ENCODE measurements around the gene NFATC1. TPM values are rescaled to one million over a fixed set of nuclear protein-coding genes. Genes with fewer than 3 reads are reported as not detected.
A peak's percentile ranks its signal among the peaks of the same experiment; 100 is the strongest.

NFATC1 gene
- total RNA-seq, 1 donor from 2014 or later, result 80.3 TPM

DNA sequence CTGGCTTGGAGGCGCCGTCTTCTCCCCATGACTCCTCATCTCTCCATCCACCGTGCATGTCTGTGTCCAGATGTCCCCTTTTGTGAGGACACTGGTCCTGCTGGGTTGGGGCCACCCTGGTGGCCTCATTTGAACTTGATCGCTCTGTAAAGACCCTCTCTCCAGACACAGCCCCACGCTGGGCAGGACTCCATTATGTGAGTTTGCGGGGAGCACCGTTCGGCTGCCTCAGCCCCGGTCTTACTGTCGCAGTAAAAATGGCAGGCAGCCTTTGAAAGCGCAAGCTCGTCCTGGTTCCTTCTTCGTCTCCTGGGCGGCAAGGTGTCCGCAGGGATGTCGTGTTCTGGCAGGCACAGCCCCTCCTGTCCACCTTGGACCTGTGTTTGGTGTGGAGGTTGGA lies 17.7 kb downstream of the NFATC1 start:
- intact Hi-C loops (cut with DNase I), result no loop called here
- ATAC-seq (no peak), DNase-seq (ENCODE audit: low spot score) (no peak)

DNA sequence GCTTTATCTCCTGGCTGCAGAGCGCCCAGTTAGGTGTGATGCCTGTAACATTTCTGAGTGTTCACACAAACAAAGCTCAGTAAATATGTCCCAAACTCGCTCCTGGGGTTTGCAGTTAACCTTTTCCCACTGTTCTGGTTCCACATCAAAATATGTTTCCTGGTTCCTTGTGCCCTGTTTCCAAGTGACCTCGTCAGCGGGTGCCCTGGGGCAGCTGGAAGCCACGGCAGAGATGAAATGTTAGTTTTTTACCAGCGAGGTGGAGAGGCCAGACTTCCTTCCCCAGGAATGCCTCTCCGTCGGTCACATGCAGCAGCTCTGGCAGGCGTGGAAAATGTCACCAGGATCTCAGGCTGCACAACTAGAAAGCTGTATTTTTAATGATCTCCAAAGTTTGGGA lies 18.2 kb downstream of the NFATC1 start:
- intact Hi-C loops (cut with DNase I), result no loop called here
- no peak for ATAC-seq
- DNase-seq (ENCODE audit: low spot score), result no peak

DNA sequence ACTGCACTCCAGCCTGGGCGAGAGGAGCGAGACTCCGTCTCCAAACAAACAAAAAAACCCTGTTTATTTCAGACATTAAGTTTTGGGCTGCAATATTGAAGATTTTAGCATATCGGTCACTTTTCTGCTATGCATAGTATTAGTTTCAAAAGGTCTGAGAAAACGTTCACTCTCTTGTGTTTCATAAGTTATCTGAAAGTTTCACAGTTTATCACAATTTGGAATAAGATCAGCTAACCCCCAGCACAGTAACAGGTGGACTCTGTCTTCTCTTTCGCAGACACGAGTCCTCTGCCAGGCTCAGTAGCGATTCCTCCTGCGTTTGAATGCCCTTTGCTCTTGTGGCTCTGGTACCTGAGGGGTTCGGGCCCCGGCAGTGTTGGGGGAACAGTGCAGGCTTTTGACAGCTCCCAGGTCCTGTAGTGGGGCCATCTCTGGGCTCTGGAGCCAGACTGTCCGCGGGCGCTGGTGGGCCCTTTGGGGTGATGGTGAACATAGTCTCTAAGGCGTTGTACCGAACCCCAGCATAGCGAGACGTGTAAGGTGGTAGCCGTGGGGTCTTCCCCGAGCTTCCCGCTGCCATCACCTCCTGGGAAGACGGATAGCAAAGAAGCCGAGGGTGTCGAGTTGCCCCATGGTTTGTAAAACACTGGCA lies 20.4 kb downstream of the NFATC1 start:
- ATAC-seq, result no peak
- intact Hi-C loops (cut with DNase I), result no loop called here
- no peak for DNase-seq (ENCODE audit: low spot score)

DNA sequence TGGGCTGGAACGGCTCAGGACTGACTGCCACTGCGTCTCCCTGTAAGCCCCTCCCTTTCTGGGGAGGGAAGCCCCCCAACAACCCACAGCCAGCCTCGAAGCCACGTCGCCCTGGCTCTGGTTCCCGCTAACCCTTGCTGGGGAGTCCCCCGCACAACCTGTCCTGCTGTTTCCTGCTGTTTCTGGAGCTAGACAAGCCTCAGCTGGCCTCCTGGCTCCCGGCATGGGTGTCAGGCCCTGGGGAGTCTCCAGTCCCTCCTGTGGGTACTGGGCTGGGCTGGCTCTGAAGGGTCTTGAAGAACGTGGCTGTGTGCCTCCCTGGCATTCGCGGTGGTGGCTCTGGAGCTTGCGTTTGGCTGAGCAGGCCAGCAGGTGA lies 20.9 kb downstream of the NFATC1 start:
- DNase-seq (ENCODE audit: low spot score), result no peak

DNA sequence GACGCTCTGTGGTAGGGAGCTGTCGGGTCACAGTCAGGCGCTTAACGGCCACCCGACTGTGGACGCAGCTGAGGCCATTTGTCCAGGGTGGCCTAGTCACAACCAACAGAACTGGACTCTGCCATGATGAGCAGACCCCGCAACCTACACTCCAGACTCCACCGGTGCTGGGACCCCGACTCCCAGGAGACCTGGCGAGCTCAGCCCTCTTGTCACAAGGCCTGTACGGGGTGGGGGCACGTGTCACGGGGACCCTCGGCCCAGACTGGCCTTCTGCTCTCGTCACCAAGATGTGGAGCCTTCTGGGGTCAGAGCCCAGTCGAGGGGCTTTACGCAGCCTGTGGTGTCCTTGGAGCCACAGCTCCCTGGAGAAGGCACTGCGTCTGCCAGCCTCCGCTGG lies 22.5 kb downstream of the NFATC1 start:
- intact Hi-C loops (cut with DNase I), result no loop called here
- ATAC-seq, result no peak
- DNase-seq (ENCODE audit: low spot score), result no peak

More for the DNA sequence above, 20.9 kb downstream of the NFATC1 start:
- no peak for ATAC-seq
- intact Hi-C loops (cut with DNase I), result no loop called here

DNA sequence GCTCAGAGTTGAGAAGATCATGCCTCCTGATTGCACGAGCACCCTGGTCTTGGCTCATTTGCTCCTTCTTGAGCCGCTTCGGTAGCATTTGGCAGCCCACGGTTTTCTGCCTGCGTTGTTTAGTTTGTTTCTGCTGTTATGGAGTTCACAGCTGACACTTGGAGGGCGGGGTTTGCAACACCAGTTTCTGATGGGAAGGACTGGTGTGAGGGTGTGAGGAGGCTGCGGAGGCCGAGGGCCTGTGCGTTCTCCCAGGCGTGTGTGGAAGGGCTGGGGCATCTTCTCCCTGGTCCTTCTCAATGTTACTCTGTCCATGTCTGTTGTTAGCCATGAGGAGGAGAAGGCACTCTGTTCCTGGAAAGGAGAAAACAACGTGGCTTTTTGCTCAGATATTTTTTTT lies 22.9 kb downstream of the NFATC1 start:
- peak; percentile 5 for ATAC-seq
- DNase-seq (ENCODE audit: low spot score), result no peak
- intact Hi-C loops (cut with DNase I), result no loop called here

DNA sequence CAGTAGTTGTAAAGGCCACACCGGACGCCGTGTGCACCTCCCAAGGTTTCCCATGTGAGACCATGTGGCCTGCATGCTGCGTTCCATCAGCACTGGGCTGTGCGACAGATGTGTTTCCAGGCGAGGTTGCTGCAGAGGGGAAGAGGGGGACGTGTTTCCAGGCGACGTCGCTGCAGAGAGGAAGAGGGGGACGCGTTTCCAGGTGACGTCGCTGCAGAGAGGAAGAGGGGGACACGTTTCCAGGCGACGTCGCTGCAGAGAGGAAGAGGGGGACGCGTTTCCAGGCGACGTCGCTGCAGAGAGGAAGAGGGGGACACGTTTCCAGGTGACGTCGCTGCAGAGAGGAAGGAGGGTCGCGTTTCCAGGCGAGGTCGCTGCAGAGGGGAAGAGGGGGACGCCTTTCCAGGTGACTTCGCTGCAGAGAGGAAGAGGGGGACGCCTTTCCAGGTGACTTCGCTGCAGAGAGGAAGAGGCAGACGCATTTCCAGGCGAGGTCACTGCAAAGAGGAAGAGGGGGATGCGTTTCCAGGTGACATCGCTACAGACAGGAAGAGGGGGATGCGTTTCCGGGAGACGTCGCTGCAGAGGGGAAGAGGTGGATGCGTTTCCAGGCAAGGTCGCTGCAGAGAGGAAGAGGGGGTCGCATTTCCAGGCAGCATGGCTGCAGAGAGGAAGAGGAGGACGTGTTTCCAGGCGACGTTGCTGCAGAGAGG lies 24.5 kb downstream of the NFATC1 start:
- intact Hi-C loops (cut with DNase I), result no loop called here
- DNase-seq (ENCODE audit: low spot score), result no peak
- ATAC-seq, result no peak

DNA sequence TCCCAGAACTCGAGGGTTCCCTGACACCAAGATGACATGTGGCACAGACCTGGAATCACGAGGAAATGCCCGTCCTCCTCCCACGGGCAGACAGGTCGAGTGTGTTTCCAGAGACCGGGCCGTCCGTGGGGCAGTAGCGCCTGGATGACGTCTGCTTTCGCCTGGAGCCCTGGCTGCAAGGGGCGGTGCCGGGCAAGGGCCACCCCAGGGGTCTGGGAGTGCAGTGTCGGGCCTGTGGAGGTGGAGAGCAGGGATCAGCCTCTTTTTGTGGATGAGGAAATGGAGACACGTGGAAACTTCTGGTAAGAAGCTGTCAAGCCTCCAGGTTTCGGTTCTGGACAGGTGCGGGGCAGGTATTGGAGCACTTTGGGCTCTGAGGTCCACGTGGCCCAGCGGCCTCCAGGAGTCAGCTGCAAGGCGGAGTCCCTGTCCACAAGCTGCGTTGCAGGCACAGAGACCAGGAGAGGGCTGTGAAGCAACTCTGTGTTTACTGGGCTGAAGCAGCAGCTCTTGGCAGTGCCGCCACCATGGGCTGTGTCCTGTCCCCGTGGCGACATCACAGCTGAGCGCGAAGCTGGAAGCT lies 25.6 kb downstream of the NFATC1 start:
- DNase-seq (ENCODE audit: low spot score) (no peak), ATAC-seq (no peak)
- intact Hi-C loops (cut with DNase I), result no loop called here

DNA sequence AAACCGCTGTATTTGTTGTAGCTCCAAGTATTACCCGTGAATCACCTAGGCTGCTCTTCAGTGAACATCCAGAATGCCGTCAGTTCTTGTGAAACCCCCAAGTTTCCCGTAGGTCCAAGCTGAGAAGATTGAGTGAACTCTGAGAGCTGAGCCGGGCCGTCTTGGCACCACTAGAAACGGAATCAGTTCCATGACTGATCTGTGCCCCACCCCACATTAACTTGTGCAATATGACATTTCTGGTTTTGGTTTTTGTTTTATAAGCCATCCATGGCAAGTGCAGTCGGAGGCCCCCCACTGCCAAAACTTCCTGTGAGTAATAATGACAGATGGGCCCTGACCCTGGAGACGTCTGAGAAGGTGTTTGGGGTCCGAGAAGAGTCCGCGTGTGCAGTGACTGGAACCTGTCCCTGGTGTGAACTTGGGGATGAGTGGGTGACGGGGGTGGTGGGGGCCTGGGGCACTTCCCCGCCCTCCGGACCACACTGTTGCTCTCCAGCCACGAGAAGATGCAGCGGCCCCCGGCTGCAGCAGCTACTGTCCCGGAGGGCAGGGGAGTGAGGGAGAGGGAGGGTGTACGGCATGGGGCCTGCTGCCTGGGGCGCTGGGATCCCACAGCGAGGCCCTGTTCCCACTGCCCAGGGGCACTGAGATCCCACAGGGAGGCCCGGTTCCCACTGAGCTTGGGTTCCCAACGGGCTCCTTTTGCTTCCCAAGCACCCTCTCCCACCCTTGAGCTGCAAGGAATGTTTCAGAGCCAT lies 26.5 kb downstream of the NFATC1 start:
- ATAC-seq (peak; percentile 40), DNase-seq (ENCODE audit: low spot score) (no peak)
- intact Hi-C loops (cut with DNase I), result no loop called here

DNA sequence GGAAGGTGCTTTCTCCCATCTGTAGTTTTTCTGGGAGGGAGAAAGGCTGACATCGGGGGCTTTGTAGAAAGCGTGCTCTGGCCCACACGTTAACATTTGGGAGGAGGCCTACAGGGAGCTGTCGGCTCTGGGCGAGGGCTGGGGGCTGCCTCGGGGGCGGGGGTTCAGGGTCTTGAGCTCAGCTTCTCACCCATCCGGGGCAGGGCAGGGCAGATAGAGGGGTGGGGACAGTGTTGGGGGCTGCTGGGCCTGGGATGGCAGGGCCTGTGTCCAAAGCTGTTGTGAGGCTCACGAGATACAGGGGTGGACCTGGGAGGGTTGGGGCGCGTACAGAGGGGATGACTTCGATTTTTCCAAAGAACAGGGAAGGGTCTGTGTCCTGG lies 27.0 kb downstream of the NFATC1 start:
- ATAC-seq (no peak), DNase-seq (ENCODE audit: low spot score) (no peak)
- intact Hi-C loops (cut with DNase I), result no loop called here

DNA sequence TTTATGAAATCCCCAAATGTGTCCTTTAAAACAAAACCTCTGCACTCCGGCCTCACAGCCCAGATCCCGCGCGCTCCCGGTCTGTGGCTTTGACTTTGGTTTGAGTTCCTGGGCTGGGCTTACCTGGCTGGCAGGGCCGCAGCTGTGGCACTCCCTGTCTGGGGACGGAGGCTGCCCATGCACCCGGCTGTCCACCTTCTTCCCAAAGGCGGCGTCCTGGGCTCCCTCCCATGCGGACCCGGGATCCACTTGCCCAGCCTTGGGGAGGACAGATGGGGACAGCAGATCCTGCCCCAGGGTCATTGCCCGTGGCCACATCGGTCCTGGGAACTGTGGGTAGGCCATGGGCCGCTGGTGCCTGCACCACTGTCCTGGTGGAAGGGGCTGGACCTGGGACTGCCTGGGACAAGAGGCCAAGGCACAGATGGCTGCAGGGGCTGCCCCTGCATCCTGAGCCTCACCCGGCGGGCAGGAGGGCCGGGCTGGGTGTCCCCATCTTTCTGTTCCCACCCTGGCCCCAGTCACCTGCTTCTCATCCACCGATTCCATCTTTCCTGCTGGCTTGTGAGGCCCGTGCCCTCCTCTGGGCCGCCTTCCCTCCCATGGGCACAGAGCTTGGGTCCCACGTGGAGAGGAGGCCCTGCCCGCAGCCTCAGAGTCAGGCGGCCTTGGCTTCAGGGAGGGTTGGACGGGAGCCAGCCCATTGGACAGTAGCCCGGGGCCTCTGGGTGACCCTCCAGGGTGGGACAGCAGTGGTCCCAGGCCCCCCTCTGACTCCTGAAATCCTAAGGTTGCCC lies 27.7 kb downstream of the NFATC1 start:
- ATAC-seq (peak; percentile 0), DNase-seq (ENCODE audit: low spot score) (no peak)
- intact Hi-C loops (cut with DNase I), result no loop called here

DNA sequence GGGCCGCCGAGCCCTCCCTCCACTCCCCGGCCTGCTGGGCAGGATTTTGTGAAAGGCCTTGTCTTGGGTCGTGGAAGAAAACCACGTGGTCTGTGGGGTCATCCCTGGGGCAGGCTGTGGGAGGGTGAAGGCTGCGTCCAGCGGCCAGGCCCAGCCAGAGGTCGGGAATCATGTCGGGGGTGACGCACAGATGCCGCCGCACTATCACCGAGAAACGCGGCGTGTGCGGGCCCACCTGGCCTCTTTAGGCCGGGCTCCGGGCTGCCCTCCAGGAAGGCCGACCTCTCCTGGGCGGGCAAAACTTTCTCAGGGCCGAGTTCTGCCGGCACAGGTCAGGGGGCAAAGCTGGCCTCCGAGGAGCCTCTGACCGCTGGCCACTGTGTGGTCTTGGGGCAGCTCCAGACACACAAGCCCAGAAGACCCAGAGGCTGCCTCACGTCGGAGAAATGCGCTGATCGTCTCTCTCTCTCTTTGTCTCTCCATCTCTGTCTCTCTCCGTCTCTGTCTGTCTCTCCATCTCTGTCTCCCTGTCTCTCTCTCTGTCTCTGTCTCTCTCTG lies 28.4 kb downstream of the NFATC1 start:
- ATAC-seq (peak; percentile 94), DNase-seq (ENCODE audit: low spot score) (peak; percentile 93)
- intact Hi-C loops (cut with DNase I), result no loop called here

DNA sequence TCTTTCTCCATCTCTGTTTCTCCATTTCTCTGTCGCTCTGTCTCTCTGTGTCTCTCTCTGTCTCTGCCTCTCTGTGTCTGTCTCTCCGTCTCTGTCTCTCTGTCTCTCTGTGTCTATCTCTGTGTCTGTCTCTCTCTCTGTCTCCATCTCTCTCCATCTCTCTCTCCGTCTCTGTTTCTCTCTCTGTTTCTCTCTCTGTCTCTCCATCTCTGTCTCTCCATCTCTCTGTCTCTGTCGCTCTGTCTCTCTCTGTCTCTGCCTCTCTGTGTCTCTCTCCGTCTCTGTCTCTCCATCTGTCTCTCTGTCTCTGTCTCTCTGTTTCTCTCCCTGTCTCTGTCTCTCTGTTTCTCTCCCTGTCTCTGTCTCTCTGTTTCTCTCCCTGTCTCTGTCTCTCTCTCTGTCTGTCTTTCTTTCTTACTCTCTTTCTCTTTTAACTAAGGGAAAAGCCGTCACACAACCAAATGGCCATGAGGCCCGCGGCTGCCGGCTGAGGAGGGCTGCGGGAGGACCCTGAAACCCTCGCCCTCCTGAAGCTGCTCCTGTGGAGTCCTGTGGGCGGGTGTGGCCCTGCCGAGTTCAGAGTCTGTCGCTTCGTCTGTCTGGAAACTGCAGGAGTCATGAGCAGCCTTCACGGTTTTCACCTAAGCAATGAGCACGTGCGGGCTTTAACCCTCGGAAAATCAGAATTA lies 29.3 kb downstream of the NFATC1 start:
- ATAC-seq, result no peak
- intact Hi-C loops (cut with DNase I), result no loop called here
- no peak for DNase-seq (ENCODE audit: low spot score)

DNA sequence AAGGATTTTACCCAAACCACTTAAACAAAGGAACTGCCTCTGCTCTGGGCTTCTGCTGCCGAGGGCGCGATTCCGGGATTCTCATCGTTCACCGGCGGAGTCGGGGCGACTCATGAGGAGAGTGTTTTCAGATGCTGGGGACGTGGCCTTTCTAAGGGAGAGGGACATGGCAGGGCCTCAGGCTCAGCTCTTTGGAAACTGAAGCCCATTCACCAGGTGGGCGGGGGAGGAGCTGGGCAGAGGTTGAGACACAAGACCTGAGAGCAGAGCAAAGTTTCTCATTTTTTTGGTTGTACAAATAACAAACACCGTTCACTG lies 29.8 kb downstream of the NFATC1 start:
- intact Hi-C loops (cut with DNase I), result no loop called here
- ATAC-seq, result no peak
- no peak for DNase-seq (ENCODE audit: low spot score)

DNA sequence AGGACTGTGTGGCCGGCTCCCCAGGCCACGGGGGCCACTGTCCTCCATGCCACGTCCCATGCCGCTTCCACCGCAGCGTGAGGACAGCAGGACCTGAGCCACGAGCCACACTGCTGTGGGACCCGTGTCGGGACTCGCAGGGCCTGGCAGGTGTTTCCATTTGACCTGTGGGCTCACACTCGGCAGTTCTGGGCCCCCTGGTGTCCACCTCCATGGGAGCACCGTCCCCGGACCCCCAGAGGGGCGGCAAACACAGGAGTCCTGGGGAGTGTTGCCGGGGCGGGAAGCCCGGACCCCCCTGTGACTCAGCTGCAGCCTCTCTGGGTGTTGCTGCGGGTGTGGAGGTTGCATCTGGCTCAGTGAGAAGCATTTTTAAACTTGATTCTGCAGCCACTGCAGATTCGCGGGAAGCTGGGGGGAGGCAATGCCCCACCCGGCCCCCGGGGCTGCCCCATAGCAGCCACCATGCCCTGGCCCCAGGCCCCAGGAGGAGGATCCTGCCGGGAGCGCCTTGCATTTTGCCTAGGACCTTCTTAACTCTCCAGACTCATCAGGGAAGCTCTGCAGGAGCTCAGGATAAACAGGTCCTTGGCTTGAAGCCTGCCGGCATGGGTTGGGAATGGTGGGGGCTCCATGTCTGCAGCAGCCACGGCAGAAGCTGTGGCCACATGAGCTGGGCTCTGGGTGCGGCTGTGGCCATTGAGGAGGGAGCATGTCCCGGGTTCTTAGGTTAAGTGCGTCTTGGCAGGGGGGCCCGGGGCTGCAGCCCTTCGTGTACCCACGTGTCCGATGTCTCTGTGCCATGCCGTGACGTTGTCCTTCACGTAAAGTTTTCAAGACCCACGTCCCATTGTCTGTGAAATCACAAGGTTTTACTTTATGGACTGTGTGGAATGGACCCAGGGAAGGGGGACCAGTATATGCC lies 30.9 kb downstream of the NFATC1 start:
- DNase-seq (ENCODE audit: low spot score) (no peak), ATAC-seq (no peak)
- intact Hi-C loops (cut with DNase I), result no loop called here

DNA sequence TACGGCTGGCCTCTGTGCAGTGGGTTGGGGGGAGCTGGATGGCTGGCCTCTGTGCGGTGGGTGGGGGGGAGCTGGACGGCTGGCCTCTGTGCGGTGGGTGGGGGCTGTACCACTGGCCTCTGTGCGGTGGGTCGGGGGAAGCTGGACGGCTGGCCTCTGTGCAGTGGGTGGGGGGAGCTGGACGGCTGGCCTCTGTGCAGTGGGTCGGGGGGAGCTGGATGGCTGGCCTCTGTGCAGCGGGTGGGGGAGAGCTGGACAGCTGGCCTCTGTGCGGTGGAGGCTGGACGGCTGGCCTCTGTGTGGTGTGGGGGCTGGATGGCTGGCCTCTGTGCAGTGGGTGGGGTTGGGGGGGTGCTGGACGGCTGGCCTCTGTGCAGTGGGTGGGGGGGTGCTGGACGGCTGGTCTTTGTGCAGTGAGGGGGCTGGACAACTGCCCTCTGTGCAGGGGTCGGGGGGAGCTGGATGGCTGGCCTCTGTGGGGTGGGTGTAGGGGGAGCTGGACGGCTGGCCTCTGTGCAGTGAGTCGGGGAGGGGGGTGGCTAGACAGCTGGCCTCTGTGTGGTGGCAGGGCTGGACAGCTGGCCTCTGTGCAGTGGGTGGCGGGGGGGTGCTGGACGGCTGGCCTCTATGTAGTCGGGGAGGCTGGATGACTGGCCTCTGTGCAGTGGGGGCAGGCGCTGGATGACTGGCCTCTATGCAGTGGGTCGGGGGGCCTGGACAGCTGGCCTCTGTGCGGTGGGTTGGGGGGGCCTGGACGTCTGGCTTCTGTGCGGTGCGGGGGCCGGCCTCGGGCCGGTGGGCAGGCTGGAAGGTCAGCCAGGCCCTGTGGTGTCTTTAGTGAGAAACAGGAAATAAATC lies 31.9 kb downstream of the NFATC1 start:
- no peak for ATAC-seq
- DNase-seq (ENCODE audit: low spot score), result no peak
- intact Hi-C loops (cut with DNase I), result no loop called here

DNA sequence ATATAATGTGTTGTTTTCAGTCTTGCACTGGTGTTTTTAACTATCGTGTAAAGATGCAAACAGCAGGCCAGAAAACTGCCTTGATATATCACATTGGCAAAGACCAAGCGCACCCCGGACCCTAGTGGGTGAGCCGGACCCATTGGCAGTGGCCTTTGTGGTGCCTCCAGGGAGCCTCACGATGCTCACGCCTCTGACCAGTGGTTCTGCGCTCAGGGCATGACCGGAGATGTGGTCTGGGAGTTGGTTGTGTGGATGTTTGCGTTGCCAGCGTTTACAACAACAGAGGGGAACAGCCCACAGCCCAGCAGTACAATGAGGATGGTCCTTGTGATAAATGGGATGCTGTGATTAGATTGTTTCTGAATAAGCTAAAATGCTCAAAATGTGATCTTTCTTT lies 32.6 kb downstream of the NFATC1 start:
- intact Hi-C loops (cut with DNase I), result no loop called here
- ATAC-seq, result no peak
- no peak for DNase-seq (ENCODE audit: low spot score)

All from sciatic nerve (tissue), 2 donors.